IPS-18c (cell line): ENCODE data around the gene IDUA.
A peak's percentile ranks its signal among the peaks of the same experiment; 100 is the strongest.
"Not testable (repeated sequence)": the region's sequence is repeated elsewhere in the genome, so short reads cannot be mapped to it uniquely, and the experiment has no call there.

ENCODE experiments used
- H3K4me3 ChIP-seq: 2 replicates; pipeline ENCODE4 v1.7.0; 2013; ENCODE audit warnings: low read depth, mild to moderate bottlenecking, low read length, moderate library complexity; ENCODE audit not compliant: insufficient read depth
- H3K9me3 ChIP-seq: one replicate; pipeline ENCODE4 v1.6.1; 2013; ENCODE audit warnings: mild to moderate bottlenecking, low read length, moderate library complexity; ENCODE audit not compliant: control insufficient read depth, insufficient read depth

IDUA gene

DNA sequence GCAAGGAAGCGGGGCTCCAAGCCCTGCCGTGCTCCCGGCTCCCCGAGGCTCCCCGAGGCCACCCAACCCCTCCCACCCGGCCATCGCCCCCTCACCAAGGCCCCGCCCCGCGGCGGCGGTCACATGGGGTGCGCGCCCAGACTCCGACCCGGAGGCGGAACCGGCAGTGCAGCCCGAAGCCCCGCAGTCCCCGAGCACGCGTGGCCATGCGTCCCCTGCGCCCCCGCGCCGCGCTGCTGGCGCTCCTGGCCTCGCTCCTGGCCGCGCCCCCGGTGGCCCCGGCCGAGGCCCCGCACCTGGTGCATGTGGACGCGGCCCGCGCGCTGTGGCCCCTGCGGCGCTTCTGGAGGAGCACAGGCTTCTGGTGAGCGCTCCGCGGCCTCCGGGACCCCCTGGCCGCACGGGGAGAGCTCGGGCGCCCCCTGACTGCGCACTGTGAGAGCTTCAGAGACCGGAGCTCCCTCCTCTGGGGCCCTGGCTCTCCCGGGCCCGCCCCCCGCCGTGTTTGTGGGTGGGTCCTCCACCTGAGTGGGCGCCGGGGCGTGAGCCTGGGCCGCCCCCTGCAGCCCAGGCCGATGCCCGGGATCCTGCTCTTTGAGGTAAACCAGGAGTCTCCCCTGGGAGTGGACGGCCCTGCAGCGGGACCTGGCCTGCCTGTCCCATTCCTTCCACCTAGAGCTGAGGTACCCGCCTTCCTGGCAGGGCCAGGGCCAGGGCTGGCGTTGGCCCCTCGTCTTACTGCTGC, at the start of gene IDUA:
IDUA (plus strand) TSS at position 166 of the 745 bp plus-strand sequence; CDS start at position 207, 41 bp downstream.
- H3K4me3 ChIP-seq, result peak within 1 kb of the TSS; percentile 55

DNA sequence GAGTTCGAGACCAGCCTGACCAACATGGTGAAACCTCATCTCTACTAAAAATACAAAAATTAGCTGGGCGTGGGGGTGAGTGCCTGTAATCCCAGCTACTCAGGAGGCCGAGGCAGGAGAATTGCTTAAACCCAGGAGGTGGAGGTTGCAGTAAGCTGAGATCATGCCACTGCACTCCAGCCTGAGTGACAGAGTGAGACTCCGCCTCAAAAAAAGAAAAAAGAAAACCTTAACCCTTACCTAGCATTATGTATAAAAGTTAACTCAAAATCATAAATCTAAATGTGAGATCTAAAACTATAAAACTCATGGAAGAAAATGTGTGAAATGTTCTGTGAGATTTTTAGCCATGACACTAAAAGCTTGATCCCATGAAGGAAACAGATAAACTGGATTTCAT, 47.3 kb upstream of the IDUA start:
- not testable (repeated sequence) for H3K4me3 ChIP-seq, H3K9me3 ChIP-seq

More for the DNA sequence above, at the start of gene IDUA:
- H3K9me3 ChIP-seq, result no peaks in the 10 kb centered on the region

DNA sequence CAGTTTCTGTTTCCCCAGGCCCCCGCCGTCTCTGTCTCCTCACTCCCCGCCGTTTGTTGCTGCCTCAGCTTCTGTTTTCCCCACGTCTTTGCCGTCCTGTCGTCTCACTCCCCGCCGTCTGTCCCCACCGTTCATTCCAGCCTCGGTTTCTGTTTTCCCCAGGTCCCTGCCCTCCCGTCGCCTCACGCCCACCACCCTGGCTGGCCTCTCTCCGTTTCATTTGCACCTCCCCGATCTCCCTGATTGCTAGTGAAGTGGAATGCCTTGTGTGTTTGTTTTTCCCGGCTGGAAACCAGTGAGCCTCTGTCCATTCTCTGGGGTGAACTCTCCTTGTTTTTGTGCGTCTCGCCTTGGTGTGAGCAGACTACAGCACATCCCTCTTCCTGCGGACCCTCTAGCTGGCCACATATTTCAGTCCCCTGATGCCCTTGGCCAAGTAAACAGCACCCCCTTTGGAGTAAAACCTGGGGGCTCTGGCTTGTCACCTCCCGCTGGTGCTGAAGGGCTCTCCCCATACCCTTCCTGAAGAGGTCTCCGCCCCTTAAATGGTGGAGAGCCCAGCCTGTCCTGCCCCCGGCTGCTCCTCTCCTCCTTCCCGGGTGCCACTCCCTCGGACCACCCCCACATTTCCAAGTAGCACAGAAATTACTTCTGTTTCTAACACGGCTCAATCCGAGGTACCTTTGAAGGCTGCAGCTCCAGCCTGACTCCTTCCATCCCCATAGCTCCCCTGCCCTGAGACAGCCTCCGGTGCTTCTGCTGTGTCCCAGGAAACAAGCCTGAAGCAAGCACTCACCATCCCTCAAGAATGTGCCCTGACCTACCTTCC, 41.4 kb upstream of the IDUA start:
- Histone ChIP-seq H3K9me3 (no peaks in the 10 kb centered on the region), H3K4me3 (no peak overlapping the region; the same call in none of the 2 replicates)

DNA sequence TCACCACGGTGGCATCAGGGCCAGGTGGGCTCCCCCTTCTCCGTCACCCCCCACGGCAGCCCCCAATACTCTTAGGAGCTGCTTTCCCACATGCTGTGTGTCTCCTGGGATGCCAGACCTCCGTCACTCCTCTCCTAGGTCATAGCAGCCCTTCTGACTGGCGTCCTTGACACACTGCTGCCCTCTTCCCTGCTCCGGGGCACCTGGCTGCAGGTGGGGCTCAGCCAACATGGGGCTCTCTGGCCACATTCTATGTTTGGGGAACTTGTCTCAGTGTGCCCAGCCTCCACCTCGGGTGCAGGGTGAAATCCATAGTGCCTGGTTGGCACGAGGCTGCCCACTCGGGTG, 40.8 kb upstream of the IDUA start:
- H3K9me3 ChIP-seq, result no peaks in the 10 kb centered on the region
- no peak overlapping the region for H3K4me3 ChIP-seq

DNA sequence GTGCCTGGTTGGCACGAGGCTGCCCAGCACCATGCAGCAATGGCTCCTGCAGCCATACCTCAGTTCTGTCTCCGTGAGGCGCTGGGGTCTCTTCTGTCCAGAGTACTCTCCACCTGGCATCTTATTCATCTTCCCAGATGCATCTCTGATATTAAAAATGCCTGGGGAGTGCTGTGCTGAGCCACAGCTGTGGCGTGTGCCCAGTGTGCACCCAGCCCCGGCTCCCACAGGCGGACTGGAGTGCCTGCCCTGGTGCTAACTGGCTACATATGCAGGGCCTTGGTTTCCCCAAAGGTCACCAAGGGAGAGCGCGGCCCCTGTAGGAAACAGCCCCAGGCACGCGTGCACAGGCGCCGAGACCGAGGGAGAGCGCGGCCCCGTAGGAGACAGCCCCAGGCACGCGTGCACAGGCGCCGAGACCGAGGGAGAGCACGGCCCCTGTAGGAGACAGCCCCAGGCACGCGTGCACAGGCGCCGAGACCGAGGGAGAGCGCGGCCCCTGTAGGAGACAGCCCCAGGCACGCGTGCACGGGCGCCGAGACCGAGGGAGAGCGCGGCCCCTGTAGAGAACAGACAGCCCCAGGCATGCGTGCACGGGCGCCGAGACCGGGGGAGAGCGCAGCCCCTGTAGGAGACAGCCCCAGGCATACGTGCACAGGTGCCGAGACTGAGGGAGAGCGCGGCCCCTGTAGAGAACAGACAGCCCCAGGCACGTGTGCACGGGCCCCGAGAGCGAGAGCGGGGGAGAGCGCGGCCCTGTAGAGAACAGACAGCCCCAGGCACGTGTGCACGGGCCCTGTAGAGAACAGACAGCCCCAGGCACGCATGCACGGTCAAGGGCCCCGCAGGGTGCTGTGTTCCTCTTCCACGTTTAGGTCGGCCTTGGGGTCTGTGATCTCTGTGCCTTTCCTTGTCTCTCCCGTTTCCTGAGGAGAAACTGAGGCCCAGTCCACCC, 40.0 kb upstream of the IDUA start:
- Histone ChIP-seq H3K9me3 (no peaks in the 10 kb centered on the region), H3K4me3 (no peak overlapping the region)

DNA sequence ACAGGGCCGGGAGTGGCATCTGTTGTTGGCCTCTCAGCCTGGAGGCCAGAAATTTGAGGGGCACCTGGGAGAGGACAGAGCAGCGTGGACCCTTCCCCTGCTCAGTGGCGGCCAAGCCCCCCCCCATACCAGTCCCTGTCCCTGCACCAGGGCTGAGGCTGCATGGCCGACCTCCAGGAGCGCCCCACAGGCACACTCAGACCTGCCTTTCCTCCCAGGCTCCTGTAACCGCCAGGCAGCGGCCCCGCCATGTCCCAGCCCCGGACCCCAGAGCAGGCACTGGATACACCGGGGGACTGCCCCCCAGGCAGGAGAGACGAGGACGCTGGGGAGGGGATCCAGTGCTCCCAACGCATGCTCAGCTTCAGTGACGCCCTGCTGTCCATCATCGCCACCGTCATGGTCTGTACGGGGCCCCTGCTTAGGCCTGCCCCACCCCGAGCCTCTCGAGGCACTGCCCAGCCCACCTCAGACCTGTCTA, 39.3 kb upstream of the IDUA start:
- no peaks in the 10 kb centered on the region for H3K9me3 ChIP-seq

DNA sequence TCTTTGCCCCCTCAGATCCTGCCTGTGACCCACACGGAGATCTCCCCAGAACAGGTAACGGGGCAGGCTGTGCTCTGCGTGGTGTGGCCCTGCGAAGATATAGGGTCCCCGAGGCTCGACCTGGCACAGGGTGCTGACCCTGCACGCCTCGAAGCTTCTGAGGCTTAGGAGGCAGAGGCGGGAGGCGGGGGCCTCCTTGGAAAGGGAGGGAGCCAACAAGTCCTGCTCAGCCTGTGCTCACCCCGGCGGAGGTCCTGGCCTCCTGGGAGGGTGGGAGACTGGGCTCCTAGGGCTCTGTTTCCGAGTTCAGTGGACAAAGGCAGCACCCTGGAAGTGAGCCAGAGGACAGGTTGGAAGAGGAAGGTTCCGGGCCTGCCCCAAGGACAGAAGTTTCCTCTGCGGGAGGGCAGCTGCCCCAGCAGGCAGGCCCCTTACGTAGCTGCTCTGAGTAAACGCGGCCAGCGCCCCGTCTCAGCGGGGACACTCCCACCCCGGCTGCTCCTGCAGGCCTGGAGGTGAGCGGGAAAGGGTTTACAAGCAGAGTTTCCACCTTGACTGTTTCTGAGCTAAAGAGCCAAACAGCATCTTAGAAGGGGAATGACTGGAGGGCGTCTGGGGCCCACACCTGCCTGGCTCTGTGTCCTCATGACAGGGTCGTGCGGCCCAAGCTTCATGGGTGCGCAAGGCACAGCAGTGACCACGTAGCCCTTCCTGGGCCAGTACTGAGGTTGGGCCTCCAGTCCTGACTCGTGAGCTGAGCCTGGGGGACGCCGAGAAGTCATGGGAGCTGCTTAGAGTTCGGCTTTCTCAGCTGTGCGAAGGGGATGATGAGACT, 38.5 kb upstream of the IDUA start:
- H3K4me3 ChIP-seq, result no peak overlapping the region
- no peaks in the 10 kb centered on the region for H3K9me3 ChIP-seq

More for the DNA sequence above, 39.3 kb upstream of the IDUA start:
- H3K4me3 ChIP-seq, result no peak overlapping the region

DNA sequence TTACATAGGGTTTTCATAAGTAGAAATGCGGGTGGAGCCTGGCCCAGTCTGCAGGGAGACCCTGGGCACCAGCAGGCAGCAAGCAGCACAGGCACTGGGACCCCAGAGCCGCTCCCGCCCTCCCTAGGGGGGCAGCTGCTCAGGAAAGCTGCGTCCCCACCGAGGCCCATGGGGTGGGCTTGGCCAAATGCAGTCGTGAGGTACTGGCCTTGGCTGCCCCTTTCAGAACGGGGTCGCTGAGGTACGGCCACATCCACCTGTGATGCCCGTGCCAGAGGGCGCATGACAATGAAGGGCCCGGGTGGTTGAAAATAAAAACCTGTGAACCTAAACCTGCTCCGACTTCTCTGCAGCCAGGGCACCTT, 37.9 kb upstream of the IDUA start:
- no peak overlapping the region for H3K4me3 ChIP-seq
- H3K9me3 ChIP-seq, result no peaks in the 10 kb centered on the region

DNA sequence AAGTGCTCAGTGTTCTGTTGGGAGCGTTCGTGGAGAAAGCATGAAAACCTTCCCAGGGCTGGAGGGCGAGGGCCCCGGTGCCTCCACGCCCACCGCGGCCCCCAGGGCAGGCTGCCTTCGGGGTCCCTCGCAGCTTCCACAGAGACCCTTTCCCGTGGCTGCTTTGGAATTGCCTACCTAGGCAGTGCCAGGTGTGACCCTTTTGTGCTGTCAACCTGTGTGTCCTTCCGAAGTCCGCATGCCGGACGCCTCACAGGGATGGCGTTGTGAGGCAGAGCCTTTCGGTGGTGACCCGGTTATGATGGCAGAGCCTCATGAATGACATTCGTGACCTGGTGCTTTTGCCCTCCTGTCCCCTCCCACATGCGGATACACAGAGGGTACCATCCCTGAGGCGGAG, 37.2 kb upstream of the IDUA start:
- Histone ChIP-seq H3K9me3 (no peaks in the 10 kb centered on the region), H3K4me3 (no peak overlapping the region)

DNA sequence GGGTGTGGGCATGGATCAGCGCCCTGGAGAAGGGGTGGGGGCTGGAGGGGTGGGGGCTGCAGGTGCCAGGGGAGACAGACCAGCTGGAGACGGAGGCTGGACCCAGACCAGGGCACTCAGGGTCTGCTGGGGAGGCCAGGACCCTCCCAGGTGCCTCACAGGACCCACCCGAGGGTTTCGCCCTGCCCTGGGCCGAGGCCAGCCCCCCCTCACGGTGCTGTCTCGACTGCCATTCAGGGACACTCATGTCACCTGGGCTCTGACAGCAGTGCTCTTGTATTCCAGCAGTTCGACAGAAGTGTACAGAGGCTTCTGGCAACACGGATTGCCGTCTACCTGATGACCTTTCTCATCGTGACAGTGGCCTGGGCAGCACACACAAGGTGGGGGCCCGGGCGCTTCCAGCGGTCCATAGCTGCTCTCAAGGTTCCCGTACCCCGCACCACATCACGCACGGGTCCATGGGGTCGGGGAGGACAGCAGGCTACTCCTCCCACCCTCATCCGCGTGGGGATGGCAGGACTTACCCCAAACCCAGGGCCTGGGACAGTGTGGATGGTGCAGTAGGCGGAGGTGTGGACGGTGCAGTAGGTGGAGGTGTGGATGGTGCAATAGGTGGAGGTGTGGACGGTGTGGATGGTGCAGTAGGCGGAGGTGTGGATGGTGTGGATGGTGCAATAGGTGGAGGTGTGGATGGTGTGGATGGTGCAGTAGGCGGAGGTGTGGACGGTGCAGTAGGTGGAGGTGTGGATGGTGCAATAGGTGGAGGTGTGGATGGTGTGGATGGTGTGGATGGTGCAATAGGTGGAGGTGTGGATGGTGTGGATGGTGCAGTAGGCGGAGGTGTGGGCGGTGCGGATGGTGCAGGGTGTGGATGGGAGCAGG, 36.5 kb upstream of the IDUA start:
- Histone ChIP-seq H3K4me3 (no peak overlapping the region), H3K9me3 (no peaks in the 10 kb centered on the region)

DNA sequence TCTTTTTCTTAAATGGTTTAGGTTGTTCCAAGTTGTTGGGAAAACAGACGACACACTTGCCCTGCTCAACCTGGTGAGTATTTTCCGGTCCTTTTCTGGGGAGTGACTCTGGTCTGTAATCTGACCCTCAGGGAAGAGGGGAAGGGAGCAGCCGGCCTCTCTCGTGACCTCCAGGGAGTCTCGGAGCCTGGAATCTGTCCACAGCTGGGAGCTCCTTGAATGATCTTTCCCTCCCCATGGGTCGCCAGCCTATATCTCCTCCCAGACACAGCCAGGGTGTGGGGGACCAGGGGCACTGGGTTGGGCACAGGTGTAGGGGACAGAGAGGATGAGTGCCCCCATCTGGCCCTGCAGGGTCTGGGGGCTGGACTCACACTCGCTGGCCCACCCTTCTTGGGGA, 35.7 kb upstream of the IDUA start:
- H3K9me3 ChIP-seq, result no peaks in the 10 kb centered on the region
- H3K4me3 ChIP-seq, result no peak overlapping the region

DNA sequence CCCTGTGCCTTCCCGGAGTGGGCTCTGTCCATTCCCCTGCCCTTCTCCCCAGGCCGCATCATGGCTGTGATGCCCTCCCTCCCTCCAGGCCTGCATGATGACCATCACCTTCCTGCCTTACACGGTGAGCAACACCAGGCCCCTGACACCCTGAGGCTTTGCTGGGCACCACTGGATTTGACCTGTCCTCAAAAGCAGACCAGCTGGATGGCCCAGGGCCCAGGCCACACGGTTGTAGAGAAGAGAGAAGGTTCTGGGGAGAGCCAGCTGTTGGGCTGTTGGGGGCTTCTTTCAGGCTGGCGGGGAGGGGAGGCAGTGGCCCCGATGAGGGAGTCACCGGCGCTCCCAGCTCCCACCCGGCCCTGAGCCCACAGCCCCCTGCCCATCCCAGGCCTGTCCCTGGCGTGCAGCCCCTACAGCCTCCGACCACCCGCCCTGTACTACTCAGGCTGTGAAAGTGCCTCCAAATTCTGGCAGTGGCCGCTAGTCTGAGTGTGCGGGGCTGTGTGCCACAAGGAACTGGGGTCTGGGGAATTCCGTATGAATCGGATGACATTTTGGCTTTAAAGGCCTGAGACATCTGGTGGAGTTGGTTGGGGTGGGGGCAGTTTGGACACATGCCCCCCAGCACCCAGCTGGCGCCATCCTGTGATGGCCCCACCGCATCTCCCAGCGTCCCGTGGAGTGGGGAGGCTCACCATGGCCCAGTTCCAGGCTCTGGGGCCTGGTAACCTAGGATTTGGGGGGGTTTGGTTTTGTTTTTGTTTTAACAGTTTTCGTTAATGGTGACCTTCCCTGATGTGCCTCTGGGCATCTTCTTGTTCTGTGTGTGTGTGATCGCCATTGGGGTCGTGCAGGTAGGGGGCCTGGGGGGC, 35.0 kb upstream of the IDUA start:
- Histone ChIP-seq H3K4me3 (no peak overlapping the region), H3K9me3 (no peaks in the 10 kb centered on the region)

DNA sequence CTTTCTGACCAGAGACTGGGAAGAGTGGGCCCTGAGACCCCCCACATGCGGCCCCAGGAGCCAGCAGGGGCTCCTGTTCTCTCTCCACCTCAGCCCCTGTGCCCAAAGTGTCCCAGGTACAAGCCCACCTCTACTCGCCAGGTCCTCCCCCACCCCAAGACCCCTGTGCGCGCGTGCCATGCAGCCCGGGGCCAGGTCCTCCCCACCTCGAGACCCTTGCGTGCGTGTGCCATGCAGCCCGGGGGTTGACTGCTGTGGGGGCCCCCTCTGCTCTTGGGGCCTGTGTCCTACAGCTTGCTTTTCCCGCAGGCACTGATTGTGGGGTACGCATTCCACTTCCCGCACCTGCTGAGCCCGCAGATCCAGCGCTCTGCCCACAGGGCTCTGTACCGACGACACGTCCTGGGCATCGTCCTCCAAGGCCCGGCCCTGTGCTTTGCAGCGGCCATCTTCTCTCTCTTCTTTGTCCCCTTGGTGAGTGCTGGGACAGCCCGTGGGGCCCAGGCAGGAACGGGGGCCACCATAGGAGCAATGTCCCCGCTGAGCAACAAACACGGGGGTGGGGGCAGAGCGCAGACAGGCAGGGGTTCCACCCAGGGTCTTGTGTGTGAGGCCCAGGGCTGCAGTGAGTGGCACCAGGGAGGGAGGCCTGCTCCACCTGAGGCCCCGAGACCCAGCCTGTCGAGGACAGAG, 33.8 kb upstream of the IDUA start:
- H3K9me3 ChIP-seq, result no peaks in the 10 kb centered on the region
- H3K4me3 ChIP-seq, result no peak overlapping the region

DNA sequence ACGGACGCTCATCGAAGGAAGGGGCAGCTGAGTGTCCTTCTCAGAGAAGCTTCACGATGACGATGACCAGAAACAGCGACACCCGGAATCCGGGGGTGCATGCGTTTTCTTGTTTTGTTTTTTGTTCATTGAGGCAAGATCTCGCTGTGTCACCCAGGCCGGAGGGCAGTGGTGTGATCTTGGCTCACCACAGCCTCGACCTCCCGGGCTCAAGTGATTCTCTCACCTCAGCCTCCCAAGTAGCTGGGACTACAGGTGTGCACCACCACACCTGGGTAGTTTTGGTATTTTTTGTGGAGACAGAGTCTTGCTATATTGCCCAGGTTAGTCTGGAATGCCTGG, 33.3 kb upstream of the IDUA start:
- Histone ChIP-seq H3K4me3 (no peak overlapping the region), H3K9me3 (no peaks in the 10 kb centered on the region)
